A673 (cell line): ENCODE measurements around the gene PCDHA6. TPM values are rescaled to one million over a fixed set of nuclear protein-coding genes. Genes with fewer than 3 reads are reported as not detected.

Experiments
- Bru-seq: library from RNA; stranded (reverse); fragments of 400-500 nt; gene quantifications from one replicate; lab custom pipeline; 2021; lab: Mats Ljungman, UMichigan
- BruChase-seq, 2 experiments: library from RNA; stranded (reverse); fragments of 400-500 nt; gene quantifications; one replicate each; lab custom pipeline; 2021; lab: Mats Ljungman, UMichigan
- BruUV-seq: library from RNA; stranded (reverse); fragments of 400-500 nt; replicated peaks from 2 replicates; lab custom pipeline; 2021; lab: Mats Ljungman, UMichigan
- CTCF ChIA-PET: fragments of 300-600 bp; sonication (Branson Sonifier 250); formaldehyde crosslinking; loops from one replicate; lab custom pipeline; 2022; ENCODE audit warnings: antibody characterized with exemption; lab: Charles Lee
- POLR2A ChIA-PET: fragments of 300-600 bp; sonication (Branson Sonifier 250); formaldehyde crosslinking; loops from one replicate; lab custom pipeline; 2022; ENCODE audit warnings: antibody characterized with exemption; ENCODE audit not compliant: low non-redundant PET; lab: Charles Lee
- DNase-seq: peaks from one replicate; pipeline ENCODE4 v3.0.0-alpha.2; 2015; ENCODE audit warnings: low spot score
- H3K27ac ChIP-seq: fragments of 200-600 bp; sonication (generic); 2 replicates; pipeline ENCODE4 v1.5.1; 2016; ENCODE audit warnings: mixed run types, low read depth, mild to moderate bottlenecking, mixed read lengths, antibody characterized with exemption, low read length; ENCODE audit not compliant: poor library complexity, severe bottlenecking
- H3K27me3 ChIP-seq: fragments of 200-600 bp; sonication (generic); replicated peaks from 2 replicates; pipeline ENCODE4 v1.6.1; 2017; ENCODE audit warnings: mixed run types, low read depth, mild to moderate bottlenecking, mixed read lengths, antibody characterized with exemption, low read length; ENCODE audit not compliant: insufficient read depth, poor library complexity
- H3K36me3 ChIP-seq: fragments of 200-600 bp; sonication (generic); 2 replicates; pipeline ENCODE4 v1.6.1; 2016; ENCODE audit warnings: mixed run types, mild to moderate bottlenecking, mixed read lengths, antibody characterized with exemption, low read length; ENCODE audit not compliant: insufficient read depth, poor library complexity, severe bottlenecking
- H3K4me1 ChIP-seq: fragments of 200-600 bp; sonication (generic); 2 replicates; pipeline ENCODE4 v1.6.1; 2017; ENCODE audit warnings: mixed run types, mild to moderate bottlenecking, mixed read lengths, antibody characterized with exemption, low read length; ENCODE audit not compliant: insufficient read depth, poor library complexity, severe bottlenecking
- H3K4me3 ChIP-seq: fragments of 200-600 bp; sonication (generic); 2 replicates; pipeline ENCODE4 v1.5.1; 2016; ENCODE audit warnings: low read depth, mixed run types, mild to moderate bottlenecking, mixed read lengths, low read length; ENCODE audit not compliant: poor library complexity, severe bottlenecking
- H3K9me3 ChIP-seq: fragments of 200-600 bp; sonication (generic); 2 replicates; pipeline ENCODE4 v1.6.1; 2016; ENCODE audit warnings: mixed run types, low read depth, mild to moderate bottlenecking, mixed read lengths, antibody characterized with exemption, low read length; ENCODE audit not compliant: poor library complexity, severe bottlenecking
- EZH2 ChIP-seq: fragments of 200-600 bp; sonication (generic); IDR thresholded peaks from 2 replicates; pipeline ENCODE4 v1.6.1; 2017; ENCODE audit warnings: borderline replicate concordance, low read depth, mild to moderate bottlenecking, mixed read lengths, antibody characterized with exemption, low read length; ENCODE audit not compliant: poor library complexity, severe bottlenecking
- intact Hi-C: fragments of 100-400 bp; cut with micrococcal nuclease; formaldehyde crosslinking; loops from one replicate; pipeline ENCODE4 v1.10.0; 2022; ENCODE audit not compliant: unreplicated experiment
- long read RNA-seq: library from polyadenylated mRNA; stranded (forward); transcript quantifications from one replicate; pipeline ENCODE4 v2.0.0, GENCODE V29; 2022
- total RNA-seq: library from RNA; stranded (reverse); gene quantifications from 2 replicates; pipeline ENCODE4 v1.2.3, GENCODE V29; 2021
- TF ChIP-seq, protein P1 (sequence below): fragments of 300-800, 200-600 bp; sonication (generic); conservative IDR thresholded peaks from 2 replicates; pipeline ENCODE4 v1.5.1; 2017; ENCODE audit warnings: low read depth, mild to moderate bottlenecking, antibody characterized with exemption, low read length, moderate library complexity, mixed read lengths

Gene PCDHA6, protein sequence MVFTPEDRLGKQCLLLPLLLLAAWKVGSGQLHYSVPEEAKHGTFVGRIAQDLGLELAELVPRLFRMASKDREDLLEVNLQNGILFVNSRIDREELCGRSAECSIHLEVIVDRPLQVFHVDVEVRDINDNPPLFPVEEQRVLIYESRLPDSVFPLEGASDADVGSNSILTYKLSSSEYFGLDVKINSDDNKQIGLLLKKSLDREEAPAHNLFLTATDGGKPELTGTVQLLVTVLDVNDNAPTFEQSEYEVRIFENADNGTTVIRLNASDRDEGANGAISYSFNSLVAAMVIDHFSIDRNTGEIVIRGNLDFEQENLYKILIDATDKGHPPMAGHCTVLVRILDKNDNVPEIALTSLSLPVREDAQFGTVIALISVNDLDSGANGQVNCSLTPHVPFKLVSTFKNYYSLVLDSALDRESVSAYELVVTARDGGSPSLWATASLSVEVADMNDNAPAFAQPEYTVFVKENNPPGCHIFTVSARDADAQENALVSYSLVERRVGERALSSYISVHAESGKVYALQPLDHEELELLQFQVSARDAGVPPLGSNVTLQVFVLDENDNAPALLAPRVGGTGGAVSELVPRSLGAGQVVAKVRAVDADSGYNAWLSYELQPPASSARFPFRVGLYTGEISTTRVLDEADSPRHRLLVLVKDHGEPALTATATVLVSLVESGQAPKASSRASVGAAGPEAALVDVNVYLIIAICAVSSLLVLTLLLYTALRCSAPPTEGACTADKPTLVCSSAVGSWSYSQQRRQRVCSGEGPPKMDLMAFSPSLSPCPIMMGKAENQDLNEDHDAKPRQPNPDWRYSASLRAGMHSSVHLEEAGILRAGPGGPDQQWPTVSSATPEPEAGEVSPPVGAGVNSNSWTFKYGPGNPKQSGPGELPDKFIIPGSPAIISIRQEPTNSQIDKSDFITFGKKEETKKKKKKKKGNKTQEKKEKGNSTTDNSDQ
- 12.6 and 12.7 TPM in 2 replicates for total RNA-seq
- percentile 67 among the genes with signal in this experiment for Bru-seq, nascent RNA
- percentile 88 among the genes with signal in this experiment for BruChase-seq, experiment 1, labeled RNA remaining after a 2-hour chase
- percentile 93 among the genes with signal in this experiment for BruChase-seq, experiment 2, labeled RNA remaining after a 6-hour chase
- long read RNA-seq, transcript PCDHA6-201 (1 exons, 3,267 nt) = major isoform, 5 of 6 reads
- long read RNA-seq, partial matches to known transcripts = 0 of 6 reads
- long read RNA-seq, other reads (novel, unspliced or antisense) = 1 of 6 reads

DNA sequence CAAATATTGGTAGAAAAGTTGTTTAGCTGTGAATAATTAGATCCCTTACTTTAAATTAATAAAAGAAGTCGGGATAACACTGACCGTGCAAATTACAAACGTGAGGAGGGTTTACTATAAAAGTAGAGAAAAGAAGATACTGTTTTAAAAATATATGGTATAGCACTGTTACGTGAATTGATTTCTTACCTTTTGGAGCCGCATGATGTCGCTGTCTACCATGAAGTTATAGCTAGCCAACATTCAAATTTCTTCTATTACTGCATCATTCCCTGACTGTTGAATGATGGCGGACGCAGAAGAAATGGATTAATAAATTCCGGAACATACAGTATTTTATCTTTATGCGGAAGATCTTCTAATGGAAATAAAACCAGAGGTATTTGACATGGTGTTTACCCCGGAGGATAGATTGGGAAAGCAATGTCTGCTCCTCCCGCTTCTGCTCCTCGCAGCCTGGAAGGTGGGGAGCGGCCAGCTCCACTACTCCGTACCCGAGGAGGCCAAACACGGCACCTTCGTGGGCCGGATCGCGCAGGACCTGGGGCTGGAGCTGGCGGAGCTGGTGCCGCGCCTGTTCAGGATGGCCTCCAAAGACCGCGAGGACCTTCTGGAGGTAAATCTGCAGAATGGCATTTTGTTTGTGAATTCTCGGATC, at the start of gene PCDHA6:
TSS of gene PCDHA6 (plus strand) at position 257 of the 658 bp plus-strand sequence. CDS start at position 389, 132 bp downstream.
- Histone ChIP-seq H3K4me3 (peak within 1 kb of the TSS; percentile 58), H3K9me3 (peaks cover 6% of the 10 kb centered on the region), H3K4me1 (no peaks in the 10 kb centered on the region), H3K27me3 (no peaks in the 10 kb centered on the region), H3K27ac (peak within 1 kb of the TSS; percentile 69), H3K36me3 (no peaks in the 10 kb centered on the region)
- intact Hi-C loops = loop anchor here (5.0 kb wide), 1 partner anchor 214 kb away; no protein-coding TSS in a partner anchor
- TSS peak; percentile 69 for BruUV-seq
- TF ChIP-seq, protein P1, sequence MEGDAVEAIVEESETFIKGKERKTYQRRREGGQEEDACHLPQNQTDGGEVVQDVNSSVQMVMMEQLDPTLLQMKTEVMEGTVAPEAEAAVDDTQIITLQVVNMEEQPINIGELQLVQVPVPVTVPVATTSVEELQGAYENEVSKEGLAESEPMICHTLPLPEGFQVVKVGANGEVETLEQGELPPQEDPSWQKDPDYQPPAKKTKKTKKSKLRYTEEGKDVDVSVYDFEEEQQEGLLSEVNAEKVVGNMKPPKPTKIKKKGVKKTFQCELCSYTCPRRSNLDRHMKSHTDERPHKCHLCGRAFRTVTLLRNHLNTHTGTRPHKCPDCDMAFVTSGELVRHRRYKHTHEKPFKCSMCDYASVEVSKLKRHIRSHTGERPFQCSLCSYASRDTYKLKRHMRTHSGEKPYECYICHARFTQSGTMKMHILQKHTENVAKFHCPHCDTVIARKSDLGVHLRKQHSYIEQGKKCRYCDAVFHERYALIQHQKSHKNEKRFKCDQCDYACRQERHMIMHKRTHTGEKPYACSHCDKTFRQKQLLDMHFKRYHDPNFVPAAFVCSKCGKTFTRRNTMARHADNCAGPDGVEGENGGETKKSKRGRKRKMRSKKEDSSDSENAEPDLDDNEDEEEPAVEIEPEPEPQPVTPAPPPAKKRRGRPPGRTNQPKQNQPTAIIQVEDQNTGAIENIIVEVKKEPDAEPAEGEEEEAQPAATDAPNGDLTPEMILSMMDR = peak; percentile 70
- TF ChIP-seq EZH2 = no peak
- ChIA-PET POLR2A (no interaction called here), CTCF (interaction anchor here (0.6 to 1.6 kb wide), 8 partner anchors 14 to 224 kb away, joined by 3 to 7 read pairs (median 4); partner anchors contain the start of genes PCDHA1 and PCDHA13)
- DNase-seq = peak; percentile 70

DNA sequence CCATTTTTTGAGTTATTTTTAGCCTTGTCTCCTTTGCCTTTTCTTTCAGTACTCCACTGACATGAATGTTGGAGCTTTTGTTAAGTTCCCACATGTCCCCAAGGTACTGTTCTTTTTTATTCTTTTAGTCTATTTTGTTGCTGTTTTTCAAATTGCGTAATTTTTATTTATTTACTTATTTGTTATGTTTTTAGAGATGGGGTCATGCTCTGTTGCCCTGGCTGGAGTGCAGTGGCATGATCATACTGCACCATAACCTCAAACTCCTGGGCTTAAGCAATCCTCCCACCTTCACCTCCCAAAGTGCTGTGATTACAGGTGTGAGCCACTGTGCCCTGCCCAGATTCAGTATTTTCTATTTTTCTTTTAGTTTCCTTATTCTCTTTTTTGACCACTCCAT, 47.2 kb upstream of the PCDHA6 start:
- H3K9me3 ChIP-seq = peaks cover 25% of the 10 kb centered on the region
- TF ChIP-seq, protein P1 = no peak
- no peak for TF ChIP-seq EZH2
- ChIA-PET CTCF (no interaction called here), POLR2A (no interaction called here)
- no peak overlapping the region for H3K4me3 ChIP-seq
- H3K4me1 ChIP-seq = no peaks in the 10 kb centered on the region
- H3K27me3 ChIP-seq = no peaks in the 10 kb centered on the region
- BruUV-seq = no TSS peak
- DNase-seq = no peak
- intact Hi-C loops = no loop called here
- H3K27ac ChIP-seq = no peak overlapping the region
- H3K36me3 ChIP-seq = no peaks in the 10 kb centered on the region
